ENCODE results near the gene TMEM217.

The TMEM217 gene

GRCh38 chr6:37275350-37275749 is 17.4 kb upstream of the TMEM217 start:
- TF ChIP-seq EZH2 (optimal IDR thresholded peaks at IDR 0.05; ENCODE audit: low read depth, low read length) (no peak), EZH2phosphoT487 (IDR thresholded peaks at IDR 0.05; ENCODE audit: low read length) (no peak), CTCF (IDR thresholded peaks at IDR 0.05; ENCODE audit: low read length) (no peak)
- Histone ChIP-seq H3K27ac (ENCODE audit: low read length) (no peak overlapping the region), H3K9ac (ENCODE audit: low read length) (no peak overlapping the region), H3K9me2 (replicated peaks; ENCODE audit: insufficient read depth, low read length) (no peaks in the 10 kb centered on the region), H4K20me1 (ENCODE audit: insufficient read depth, low read length) (no peaks in the 10 kb centered on the region), H3K4me2 (ENCODE audit: low read depth, low read length) (no peak overlapping the region), H3K9me3 (replicated peaks; ENCODE audit: insufficient read depth, low read length) (no peaks in the 10 kb centered on the region), H3K79me2 (ENCODE audit: low read length) (peaks cover 16% of the 10 kb centered on the region), H3F3A (ENCODE audit: insufficient read depth, low read length) (no peaks in the 10 kb centered on the region), H3K4me3 (ENCODE audit: low read length) (no peak overlapping the region), H3K27me3 (replicated peaks; ENCODE audit: insufficient read depth, low read length) (no peaks in the 10 kb centered on the region), H3K36me3 (replicated peaks; ENCODE audit: insufficient read depth, low read length) (no peaks in the 10 kb centered on the region), H3K4me1 (ENCODE audit: low read length) (no peaks in the 10 kb centered on the region), H2AFZ (ENCODE audit: low read length) (no peak overlapping the region)
- no peak for DNase-seq

- H3K79me2 ChIP-seq (ENCODE audit: low read length): peaks cover 16% of the 10 kb centered on the region
- TF ChIP-seq EZH2phosphoT487 (IDR thresholded peaks at IDR 0.05; ENCODE audit: low read length) (no peak), CTCF (IDR thresholded peaks at IDR 0.05; ENCODE audit: low read length) (no peak), EZH2 (optimal IDR thresholded peaks at IDR 0.05; ENCODE audit: low read depth, low read length) (no peak)
- no peak overlapping the region for H3K9ac ChIP-seq (ENCODE audit: low read length)
- no peak overlapping the region for H2AFZ ChIP-seq (ENCODE audit: low read length)
- no peaks in the 10 kb centered on the region for H3K27me3 ChIP-seq (replicated peaks; ENCODE audit: insufficient read depth, low read length)
- no peak overlapping the region for H3K4me3 ChIP-seq (ENCODE audit: low read length)
- no peaks in the 10 kb centered on the region for H3K36me3 ChIP-seq (replicated peaks; ENCODE audit: insufficient read depth, low read length)
- H3K9me3 ChIP-seq (replicated peaks; ENCODE audit: insufficient read depth, low read length): no peaks in the 10 kb centered on the region
- H3K4me2 ChIP-seq (ENCODE audit: low read depth, low read length): no peak overlapping the region
- no peaks in the 10 kb centered on the region for H3F3A ChIP-seq (ENCODE audit: insufficient read depth, low read length)
- DNase-seq: no peak
- no peaks in the 10 kb centered on the region for H3K4me1 ChIP-seq (ENCODE audit: low read length)
- H3K27ac ChIP-seq (ENCODE audit: low read length): no peak overlapping the region
- no peaks in the 10 kb centered on the region for H3K9me2 ChIP-seq (replicated peaks; ENCODE audit: insufficient read depth, low read length)
- H4K20me1 ChIP-seq (ENCODE audit: insufficient read depth, low read length): no peaks in the 10 kb centered on the region
Measured at GRCh38 chr6:37273690-37274089, 15.7 kb upstream of the TMEM217 start.

GRCh38 chr6:37272834-37273566 is 15.1 kb upstream of the TMEM217 start:
- H3K4me2 ChIP-seq (ENCODE audit: low read depth, low read length): no peak overlapping the region
- no peak overlapping the region for H3K27ac ChIP-seq (ENCODE audit: low read length)
- no peak overlapping the region for H3K4me3 ChIP-seq (ENCODE audit: low read length)
- H3K9ac ChIP-seq (ENCODE audit: low read length): no peak overlapping the region
- no peak overlapping the region for H2AFZ ChIP-seq (ENCODE audit: low read length)
- H3K9me2 ChIP-seq (replicated peaks; ENCODE audit: insufficient read depth, low read length): no peaks in the 10 kb centered on the region
- H3K27me3 ChIP-seq (replicated peaks; ENCODE audit: insufficient read depth, low read length): no peaks in the 10 kb centered on the region
- no peaks in the 10 kb centered on the region for H3K4me1 ChIP-seq (ENCODE audit: low read length)
- H3K9me3 ChIP-seq (replicated peaks; ENCODE audit: insufficient read depth, low read length): no peaks in the 10 kb centered on the region
- H3K79me2 ChIP-seq (ENCODE audit: low read length): peaks cover 16% of the 10 kb centered on the region
- H4K20me1 ChIP-seq (ENCODE audit: insufficient read depth, low read length): no peaks in the 10 kb centered on the region
- H3F3A ChIP-seq (ENCODE audit: insufficient read depth, low read length): no peaks in the 10 kb centered on the region
- no peak for TF ChIP-seq EZH2 (optimal IDR thresholded peaks at IDR 0.05; ENCODE audit: low read depth, low read length)
- TF ChIP-seq CTCF (IDR thresholded peaks at IDR 0.05; ENCODE audit: low read length): no peak
- TF ChIP-seq EZH2phosphoT487 (IDR thresholded peaks at IDR 0.05; ENCODE audit: low read length): no peak
- DNase-seq: no peak
- H3K36me3 ChIP-seq (replicated peaks; ENCODE audit: insufficient read depth, low read length): no peaks in the 10 kb centered on the region

Data from MM.1S (cell line).